Panc1 (cell line): Measurements from ENCODE around the gene MKLN1.

Experiments
- CTCF ChIP-seq: fragments of 450-650 bp; IDR thresholded peaks from 2 replicates; pipeline ENCODE4 v1.5.1; 2017; ENCODE audit warnings: mild to moderate bottlenecking
- POLR2AphosphoS5 ChIP-seq: IDR thresholded peaks from 2 replicates; pipeline ENCODE4 v1.6.1; 2012; ENCODE audit warnings: mild to moderate bottlenecking, low read depth, low read length, moderate library complexity

GRCh38 chr7:131338173-131338572, 10.5 kb downstream of the MKLN1 start:
- TF ChIP-seq CTCF, result peak; percentile 22
- no peak for TF ChIP-seq POLR2AphosphoS5
